Body of pancreas (tissue), 4 donors: ENCODE measurements around the gene ZNF488.

Experiments used
- CTCF ChIP-seq, 7 experiments: fragments of 450-650 bp in 4 of 7; fragments of 200-600 bp in 3 of 7; sonication (generic) in 3 of 7; IDR thresholded peaks; one replicate each; pipeline ENCODE4 v1.5.1; 2016 to 2019; ENCODE audit warnings: antibody characterized with exemption in 7 of 7
- POLR2A ChIP-seq, 3 donors: fragments of 450-650 bp; IDR thresholded peaks; one replicate each; pipeline ENCODE4 v1.6.1; 2016; ENCODE audit warnings: antibody characterized with exemption in 3 of 3, mild to moderate bottlenecking in 2 of 3

GRCh38 chr10:47404446-47404845 lies 20.4 kb upstream of the ZNF488 start:
- TF ChIP-seq CTCF (IDR thresholded peaks at IDR 0.05), result no peak
- no peak for TF ChIP-seq POLR2A (IDR thresholded peaks at IDR 0.05)
